ENCODE results near the gene EYS. TPM values are rescaled to one million over a fixed set of nuclear protein-coding genes. Genes with fewer than 3 reads are reported as not detected.

The EYS gene
- total RNA-seq, 1 experiment from 2014 or later, result not detected

- peaks cover 6 to 7% of the 10 kb centered on the region in 2 experiments; a peak in 2 of 4 replicates for H3K4me1 Mint-ChIP-seq
- H3K27ac ChIP-seq (ENCODE audit: insufficient read length, low read depth, low read length), result no peak overlapping the region
- H3K23me2 ChIP-seq (ENCODE audit: insufficient read length, low read depth, low read length, poor library complexity, severe bottlenecking), result no peaks in the 10 kb centered on the region
- no peaks in the 10 kb centered on the region for H3K4me1 ChIP-seq (ENCODE audit: insufficient read depth, low read length)
- H3K36me3 Mint-ChIP-seq (ENCODE audit: insufficient read depth in 1 of 3, low read depth in 3 of 3), result no peaks in the 10 kb centered on the region
- no peak overlapping the region for H2BK20ac ChIP-seq (ENCODE audit: low read depth, low read length, poor library complexity, severe bottlenecking)
- no peak overlapping the region for H2BK120ac ChIP-seq (ENCODE audit: low read depth, low read length, poor library complexity, severe bottlenecking)
- no peak overlapping the region for H2AFZ ChIP-seq (ENCODE audit: low read length)
- no peak for TF ChIP-seq CTCF (conservative IDR thresholded peaks at IDR 0.05)
- no peak overlapping the region for H4K5ac ChIP-seq (ENCODE audit: insufficient read length, low read depth, low read length)
- H3K14ac ChIP-seq (ENCODE audit: insufficient read depth, low read length), result no peak overlapping the region
- H3T11ph ChIP-seq (ENCODE audit: low read length), result no peak overlapping the region
- no peak overlapping the region for H2BK5ac ChIP-seq (ENCODE audit: insufficient read length, low read length)
- no peaks in the 10 kb centered on the region for H3K79me2 ChIP-seq (ENCODE audit: insufficient read depth, low read length)
- H3K27me3 ChIP-seq (ENCODE audit: insufficient read depth, low read length), result no peaks in the 10 kb centered on the region
- no CpG with 5 or more reads among the region's 3 CpGs for WGBS (ENCODE audit: extremely low coverage, insufficient read length, low lambda C conversion rate)
- no peak overlapping the region for H4K8ac ChIP-seq (replicated peaks; ENCODE audit: insufficient read length, low read depth, low read length)
- H3K4me2 ChIP-seq (ENCODE audit: insufficient read depth, insufficient read length, low read length), result no peak overlapping the region
- H3K23ac ChIP-seq (ENCODE audit: insufficient read length, low read depth, low read length), result no peak overlapping the region
- no peak overlapping the region for H3K4ac ChIP-seq (ENCODE audit: low read depth, low read length)
- no peak overlapping the region for H2BK12ac ChIP-seq (ENCODE audit: insufficient read length, low read depth, low read length)
- no peaks in the 10 kb centered on the region for H4K20me1 ChIP-seq (ENCODE audit: control insufficient read depth, insufficient read depth, insufficient read length)
- H3K18ac ChIP-seq (ENCODE audit: insufficient read length, low read depth, low read length), result no peak overlapping the region
- H2AK5ac ChIP-seq (ENCODE audit: insufficient read length, low read length), result no peak overlapping the region
- no peaks in the 10 kb centered on the region for H3K79me1 ChIP-seq (ENCODE audit: insufficient read depth, low read depth, low read length, poor library complexity, severe bottlenecking)
- no peak overlapping the region for H4K91ac ChIP-seq (ENCODE audit: insufficient read length, low read depth, low read length)
- no peaks in the 10 kb centered on the region for H3K27me3 Mint-ChIP-seq (ENCODE audit: low read depth)
- no peak overlapping the region for H3K27ac Mint-ChIP-seq
- H3K9me3 Mint-ChIP-seq, result no peaks in the 10 kb centered on the region
- no peak for DNase-seq
- no peaks in the 10 kb centered on the region for H3K9me3 ChIP-seq (ENCODE audit: control insufficient read depth, low read depth, low read length)
- no peak overlapping the region for H3K4me3 Mint-ChIP-seq
- H2BK15ac ChIP-seq (ENCODE audit: low read depth, low read length), result no peak overlapping the region
- H3K56ac ChIP-seq (ENCODE audit: insufficient read length, low read depth, low read length), result no peak overlapping the region
- no peak overlapping the region for H3K9ac ChIP-seq (ENCODE audit: extremely low read depth, insufficient read length, low read length)
These were observed 1493.3 kb downstream of the EYS start for GRCh38 chr6:64213697-64214096.
